GM23338 (cell line): ENCODE results near the gene MYO1A.

ENCODE experiments used
- CTCF ChIP-seq, 2 experiments: fragments of 200-600 bp in 1 of 2; sonication (generic) in 1 of 2; conservative IDR thresholded peaks; 2 replicates each; pipeline versions ENCODE4 v1.5.1 to v1.6.1; 2016 to 2017; ENCODE audit warnings: antibody characterized with exemption in 2 of 2, low read depth in 2 of 2, mild to moderate bottlenecking in 2 of 2, moderate library complexity in 1 of 2
- EZH2 ChIP-seq: fragments of 200-600 bp; sonication (generic); IDR thresholded peaks from one replicate; pipeline ENCODE4 v1.8.0; 2017; ENCODE audit warnings: antibody characterized with exemption, mild to moderate bottlenecking, low read depth; ENCODE audit not compliant: unreplicated experiment
- POLR2AphosphoS5 ChIP-seq: IDR thresholded peaks from 2 replicates; pipeline ENCODE4 v1.6.1; 2016; ENCODE audit warnings: antibody characterized with exemption, low read depth
- ZNF462 ChIP-seq: fragments of 250-450 bp; sonication (Bioruptor Pico); IDR thresholded peaks from 2 replicates; pipeline ENCODE4 v1.5.0; 2020; ENCODE audit warnings: mild to moderate bottlenecking, moderate library complexity

- TF ChIP-seq CTCF (conservative IDR thresholded peaks at IDR 0.05; ENCODE audit: low read depth in 2 of 2) (no peak), EZH2 (no peak), POLR2AphosphoS5 (no peak), ZNF462 (CRISPR knock-in tag) (no peak)
These were observed 46.2 kb upstream of the MYO1A start for GRCh38 chr12:57096099-57096572.
